Measurements from ENCODE around the gene SYF2.

DNA sequence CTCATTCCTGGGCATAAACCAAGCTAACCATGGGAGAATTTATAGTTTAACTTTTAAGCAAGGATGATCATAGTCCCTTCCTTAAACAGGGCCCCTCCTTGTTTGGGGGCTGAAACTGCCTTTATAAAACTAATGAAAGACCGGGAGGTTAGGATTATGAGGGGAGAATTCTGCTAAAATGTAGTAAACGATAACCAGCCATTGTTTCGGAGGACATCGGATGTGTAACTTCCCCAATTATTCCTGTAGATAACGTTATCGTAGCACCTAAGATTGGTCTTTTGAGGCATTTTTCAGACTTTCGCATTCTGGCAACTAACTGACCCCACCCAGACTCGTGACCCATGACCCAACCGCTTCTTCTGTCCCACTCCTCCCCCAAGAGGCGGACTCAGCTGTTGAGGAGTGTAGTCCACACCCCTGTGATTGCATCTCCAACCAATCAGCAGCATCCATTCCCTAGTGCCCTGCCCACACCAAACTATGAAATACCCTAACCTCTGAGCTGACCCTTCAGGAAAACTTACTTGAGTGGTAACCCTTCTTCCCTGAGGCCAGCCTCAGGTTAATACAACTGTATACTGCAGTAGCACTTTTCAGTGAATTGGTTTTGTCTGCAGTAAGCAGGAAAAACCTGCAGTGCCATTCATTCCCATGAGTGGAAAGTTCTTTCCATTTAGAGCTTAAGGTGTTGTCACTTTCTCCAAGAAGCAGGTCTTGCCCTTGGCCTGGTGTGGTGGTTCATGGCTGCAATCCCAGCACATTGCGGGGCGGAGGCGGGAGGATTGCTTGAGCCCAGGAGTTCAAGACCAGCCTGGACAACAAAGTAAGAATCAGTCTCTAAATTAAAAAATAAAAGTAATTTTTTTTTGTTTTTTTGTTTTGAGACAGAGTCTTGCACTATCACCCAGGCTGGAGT is 823 bp upstream of the SYF2 start:
- TF ChIP-seq, protein P1, sequence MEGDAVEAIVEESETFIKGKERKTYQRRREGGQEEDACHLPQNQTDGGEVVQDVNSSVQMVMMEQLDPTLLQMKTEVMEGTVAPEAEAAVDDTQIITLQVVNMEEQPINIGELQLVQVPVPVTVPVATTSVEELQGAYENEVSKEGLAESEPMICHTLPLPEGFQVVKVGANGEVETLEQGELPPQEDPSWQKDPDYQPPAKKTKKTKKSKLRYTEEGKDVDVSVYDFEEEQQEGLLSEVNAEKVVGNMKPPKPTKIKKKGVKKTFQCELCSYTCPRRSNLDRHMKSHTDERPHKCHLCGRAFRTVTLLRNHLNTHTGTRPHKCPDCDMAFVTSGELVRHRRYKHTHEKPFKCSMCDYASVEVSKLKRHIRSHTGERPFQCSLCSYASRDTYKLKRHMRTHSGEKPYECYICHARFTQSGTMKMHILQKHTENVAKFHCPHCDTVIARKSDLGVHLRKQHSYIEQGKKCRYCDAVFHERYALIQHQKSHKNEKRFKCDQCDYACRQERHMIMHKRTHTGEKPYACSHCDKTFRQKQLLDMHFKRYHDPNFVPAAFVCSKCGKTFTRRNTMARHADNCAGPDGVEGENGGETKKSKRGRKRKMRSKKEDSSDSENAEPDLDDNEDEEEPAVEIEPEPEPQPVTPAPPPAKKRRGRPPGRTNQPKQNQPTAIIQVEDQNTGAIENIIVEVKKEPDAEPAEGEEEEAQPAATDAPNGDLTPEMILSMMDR (conservative IDR thresholded peaks at IDR 0.05 in 1 of 2, IDR thresholded peaks at IDR 0.05 in 1 of 2; ENCODE audit: extremely low read depth in 1 of 2, insufficient read depth in 1 of 2, low read depth in 1 of 2, low read length in 2 of 2), result no peak
- TF ChIP-seq EZH2 (IDR thresholded peaks at IDR 0.05; ENCODE audit: borderline replicate concordance, low read length), result no peak
